ENCODE results near the gene IGFALS. TPM values are rescaled to one million over a fixed set of nuclear protein-coding genes. Genes with fewer than 3 reads are reported as not detected.

The IGFALS gene
- total RNA-seq, 1 donor from 2014 or later, result not detected

GRCh38 chr16:1822801-1823200 lies 29.3 kb upstream of the IGFALS start:
- H3K27ac Mint-ChIP-seq, result no peak overlapping the region
- intact Hi-C loops (cut with micrococcal nuclease), result no loop called here
- no peaks in the 10 kb centered on the region for H3K27me3 Mint-ChIP-seq (ENCODE audit: insufficient read depth)
- no peak for DNase-seq (ENCODE audit: low spot score)
- H3K4me3 Mint-ChIP-seq, result no peak overlapping the region
- H3K36me3 Mint-ChIP-seq (ENCODE audit: low read depth), result peaks cover 4% of the 10 kb centered on the region
- H3K9me3 Mint-ChIP-seq, result no peaks in the 10 kb centered on the region
- peaks cover 13% of the 10 kb centered on the region for H3K4me1 Mint-ChIP-seq (ENCODE audit: low read depth)

DNA sequence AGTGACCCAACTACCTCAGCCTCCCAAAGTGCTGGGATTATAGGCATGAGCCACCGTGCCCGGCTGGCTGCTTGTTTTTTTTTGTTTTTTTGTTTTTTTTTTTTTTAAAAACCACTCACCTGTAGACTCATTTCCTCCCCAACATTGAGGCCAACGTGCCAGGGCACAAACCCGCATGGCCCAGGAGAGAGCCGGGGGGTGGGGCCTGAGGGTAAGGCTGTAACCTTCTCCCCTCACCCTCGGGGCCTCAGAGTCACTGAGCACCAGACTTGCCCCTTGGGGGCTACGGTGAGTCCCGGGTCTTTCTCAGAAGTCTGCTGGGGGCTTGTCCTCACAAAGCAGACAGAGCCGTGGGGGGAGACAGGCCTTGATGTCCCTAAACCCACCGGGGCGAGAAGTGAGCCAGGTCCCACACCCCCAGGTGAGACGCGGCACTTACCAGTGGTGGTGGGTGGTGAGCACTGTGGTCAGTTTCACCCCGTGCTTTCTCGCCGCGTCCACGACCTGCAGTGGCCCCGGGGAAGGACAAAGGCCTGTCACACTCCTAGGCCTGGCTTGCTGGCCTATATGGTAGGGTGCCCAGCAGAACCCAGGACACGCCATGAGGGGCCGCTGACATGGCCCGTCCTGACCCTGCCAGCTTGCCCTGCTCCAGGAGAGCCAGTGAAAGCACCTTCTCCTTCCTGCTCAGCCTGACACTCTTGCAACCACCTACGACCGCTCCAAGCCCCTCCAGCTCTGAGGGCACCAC lies 28.5 kb upstream of the IGFALS start:
- Mint-ChIP-seq H3K27me3 (ENCODE audit: insufficient read depth) (no peaks in the 10 kb centered on the region), H3K4me1 (ENCODE audit: low read depth) (peaks cover 7% of the 10 kb centered on the region), H3K27ac (no peak overlapping the region), H3K9me3 (no peaks in the 10 kb centered on the region), H3K36me3 (ENCODE audit: low read depth) (peaks cover 2% of the 10 kb centered on the region), H3K4me3 (no peak overlapping the region)
- intact Hi-C loops (cut with micrococcal nuclease), result no loop called here
- no peak for DNase-seq (ENCODE audit: low spot score)

DNA sequence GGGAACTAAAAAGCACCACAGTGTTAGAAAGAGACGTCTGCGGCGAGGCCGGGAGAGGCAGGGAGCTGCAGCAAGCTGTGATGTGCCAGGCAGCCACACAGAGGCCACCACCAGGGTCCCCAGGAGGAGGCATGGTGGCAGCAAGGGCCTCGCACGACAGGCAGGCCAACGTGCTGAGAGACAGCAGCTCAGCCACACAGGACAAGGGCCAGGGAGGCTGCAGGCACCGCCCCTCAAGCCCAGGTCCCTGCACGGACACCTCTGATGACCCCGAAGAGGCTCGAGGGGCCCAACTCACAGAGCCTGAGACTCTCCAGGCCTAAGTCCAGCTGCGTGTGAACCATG lies 27.4 kb upstream of the IGFALS start:
- no peak overlapping the region for H3K27ac Mint-ChIP-seq
- peaks cover 2% of the 10 kb centered on the region for H3K36me3 Mint-ChIP-seq (ENCODE audit: low read depth)
- DNase-seq (ENCODE audit: low spot score), result no peak
- no peaks in the 10 kb centered on the region for H3K9me3 Mint-ChIP-seq
- H3K27me3 Mint-ChIP-seq (ENCODE audit: insufficient read depth), result no peaks in the 10 kb centered on the region
- no peak overlapping the region for H3K4me3 Mint-ChIP-seq
- H3K4me1 Mint-ChIP-seq (ENCODE audit: low read depth), result peaks cover 7% of the 10 kb centered on the region
- intact Hi-C loops (cut with micrococcal nuclease), result no loop called here

GRCh38 chr16:1820096-1820945 lies 26.8 kb upstream of the IGFALS start:
- H3K27ac Mint-ChIP-seq, result no peak overlapping the region
- no peaks in the 10 kb centered on the region for H3K9me3 Mint-ChIP-seq
- no peaks in the 10 kb centered on the region for H3K27me3 Mint-ChIP-seq (ENCODE audit: insufficient read depth)

GRCh38 chr16:1819611-1820010 lies 26.1 kb upstream of the IGFALS start:
- no peaks in the 10 kb centered on the region for H3K9me3 Mint-ChIP-seq

More at GRCh38 chr16:1820096-1820945, 26.8 kb upstream of the IGFALS start:
- peaks cover 6% of the 10 kb centered on the region for H3K36me3 Mint-ChIP-seq (ENCODE audit: low read depth)
- no peak for DNase-seq (ENCODE audit: low spot score)
- intact Hi-C loops (cut with micrococcal nuclease), result no loop called here
- no peak overlapping the region for H3K4me3 Mint-ChIP-seq
- peaks cover 7% of the 10 kb centered on the region for H3K4me1 Mint-ChIP-seq (ENCODE audit: low read depth)

DNA sequence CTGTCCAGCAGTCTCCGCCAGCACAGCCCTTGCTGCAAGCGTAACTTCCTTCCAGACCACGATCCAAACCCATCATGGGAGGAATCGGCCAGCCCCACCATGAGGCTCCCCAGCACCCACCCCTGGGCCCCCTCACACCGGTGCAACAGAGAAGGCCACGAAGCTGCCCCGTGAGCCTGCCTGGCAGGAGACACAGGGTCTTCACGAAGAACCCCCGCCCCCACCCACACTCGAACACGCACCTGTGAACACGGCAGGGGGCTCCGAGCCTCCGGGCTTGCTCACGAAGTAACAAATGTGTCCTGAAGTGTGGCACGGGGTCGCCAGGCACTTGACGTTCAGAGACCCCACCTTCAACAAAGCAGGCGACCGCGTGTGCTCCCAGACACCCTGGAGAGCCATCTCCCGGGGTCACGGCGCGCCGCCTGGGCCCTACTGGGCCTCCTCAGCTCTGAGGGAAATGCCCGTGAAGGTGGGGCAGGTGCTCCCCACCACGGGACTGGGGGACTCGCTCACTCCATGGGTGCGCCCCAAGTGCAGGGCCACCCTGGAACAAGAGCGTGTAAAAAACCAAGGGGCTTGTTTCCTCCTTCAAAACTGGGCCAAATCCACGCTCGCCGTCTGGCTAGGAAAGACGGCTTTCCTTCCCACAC lies 25.5 kb upstream of the IGFALS start:
- H3K4me3 Mint-ChIP-seq, result no peak overlapping the region
- intact Hi-C loops (cut with micrococcal nuclease), result no loop called here
- H3K27ac Mint-ChIP-seq, result no peak overlapping the region
- no peaks in the 10 kb centered on the region for H3K9me3 Mint-ChIP-seq
- H3K27me3 Mint-ChIP-seq (ENCODE audit: insufficient read depth), result no peaks in the 10 kb centered on the region
- no peak for DNase-seq (ENCODE audit: low spot score)
- H3K36me3 Mint-ChIP-seq (ENCODE audit: low read depth), result peaks cover 11% of the 10 kb centered on the region
- no peaks in the 10 kb centered on the region for H3K4me1 Mint-ChIP-seq (ENCODE audit: low read depth)

More at GRCh38 chr16:1819611-1820010, 26.1 kb upstream of the IGFALS start:
- H3K27me3 Mint-ChIP-seq (ENCODE audit: insufficient read depth), result no peaks in the 10 kb centered on the region
- intact Hi-C loops (cut with micrococcal nuclease), result no loop called here
- H3K4me3 Mint-ChIP-seq, result no peak overlapping the region
- H3K27ac Mint-ChIP-seq, result no peak overlapping the region
- DNase-seq (ENCODE audit: low spot score), result no peak
- H3K36me3 Mint-ChIP-seq (ENCODE audit: low read depth), result peaks cover 11% of the 10 kb centered on the region
- H3K4me1 Mint-ChIP-seq (ENCODE audit: low read depth), result peaks cover 5% of the 10 kb centered on the region

DNA sequence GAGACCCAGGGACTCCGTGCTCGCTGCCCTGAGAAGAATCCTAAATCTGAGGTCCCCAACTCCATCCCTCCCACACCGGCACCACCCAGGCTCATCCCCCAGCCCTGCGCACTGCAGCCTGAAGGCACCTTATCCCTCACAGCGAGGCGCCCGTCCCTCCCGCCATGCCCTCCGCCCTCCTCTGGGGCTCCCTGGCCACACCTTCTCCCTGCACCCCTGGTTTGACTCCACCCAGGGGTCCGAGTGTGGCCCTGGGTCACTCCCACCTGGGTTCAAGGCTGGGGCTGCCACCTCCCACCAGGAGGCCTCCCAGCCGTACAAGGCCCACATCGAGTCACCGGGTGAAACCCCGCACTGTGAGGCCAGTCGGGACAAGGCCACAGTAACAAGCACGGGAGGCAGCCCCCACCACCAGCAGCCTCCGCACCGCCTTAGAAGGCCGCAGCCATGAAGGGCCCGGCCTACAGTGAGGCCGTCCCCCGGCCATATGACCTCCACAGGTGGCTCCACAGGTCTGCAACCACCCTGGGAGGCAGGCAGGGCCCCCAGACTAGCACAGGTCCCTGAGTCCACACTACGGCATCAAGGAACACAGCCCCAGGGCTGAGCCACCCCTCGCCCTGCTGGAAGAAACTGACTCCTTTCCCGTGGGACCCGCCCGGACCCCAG lies 24.8 kb upstream of the IGFALS start:
- H3K4me1 Mint-ChIP-seq (ENCODE audit: low read depth), result peaks cover 3% of the 10 kb centered on the region
- H3K27ac Mint-ChIP-seq, result no peak overlapping the region
- no peak overlapping the region for H3K4me3 Mint-ChIP-seq
- no peaks in the 10 kb centered on the region for H3K9me3 Mint-ChIP-seq
- H3K27me3 Mint-ChIP-seq (ENCODE audit: insufficient read depth), result no peaks in the 10 kb centered on the region
- peaks cover 11% of the 10 kb centered on the region for H3K36me3 Mint-ChIP-seq (ENCODE audit: low read depth)
- intact Hi-C loops (cut with micrococcal nuclease), result no loop called here
- no peak for DNase-seq (ENCODE audit: low spot score)

DNA sequence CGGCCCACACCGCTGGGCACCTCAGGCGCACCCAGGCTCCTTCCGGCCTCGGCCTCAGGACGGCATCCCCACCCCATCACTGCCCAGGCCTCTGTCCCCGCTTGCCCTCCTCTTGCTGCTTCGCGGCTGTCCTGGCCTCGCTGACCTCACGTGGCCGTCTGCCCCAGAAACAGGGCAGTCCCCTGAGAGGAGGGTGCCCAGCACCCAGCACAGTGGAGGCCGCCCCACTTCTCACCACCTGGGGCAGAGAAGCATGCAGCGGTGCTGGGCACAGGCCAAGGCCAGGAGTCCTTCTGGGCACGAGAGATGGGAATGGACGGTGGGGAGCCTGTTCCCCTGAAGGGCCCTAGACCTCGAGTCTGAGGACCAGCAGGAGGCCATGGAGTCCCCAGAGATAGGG lies 24.2 kb upstream of the IGFALS start:
- Mint-ChIP-seq H3K9me3 (no peaks in the 10 kb centered on the region), H3K4me3 (no peak overlapping the region), H3K27me3 (ENCODE audit: insufficient read depth) (no peaks in the 10 kb centered on the region), H3K27ac (no peak overlapping the region), H3K4me1 (ENCODE audit: low read depth) (peaks cover 8% of the 10 kb centered on the region), H3K36me3 (ENCODE audit: low read depth) (peaks cover 14% of the 10 kb centered on the region)
- intact Hi-C loops (cut with micrococcal nuclease), result no loop called here
- no peak for DNase-seq (ENCODE audit: low spot score)

- DNase-seq (ENCODE audit: low spot score), result no peak
- no peak overlapping the region for H3K27ac Mint-ChIP-seq
- intact Hi-C loops (cut with micrococcal nuclease), result no loop called here
- peaks cover 8% of the 10 kb centered on the region for H3K4me1 Mint-ChIP-seq (ENCODE audit: low read depth)
- H3K4me3 Mint-ChIP-seq, result no peak overlapping the region
- H3K9me3 Mint-ChIP-seq, result no peaks in the 10 kb centered on the region
- H3K27me3 Mint-ChIP-seq (ENCODE audit: insufficient read depth), result no peaks in the 10 kb centered on the region
- peaks cover 14% of the 10 kb centered on the region for H3K36me3 Mint-ChIP-seq (ENCODE audit: low read depth)
Measured at GRCh38 chr16:1817276-1817589, 23.7 kb upstream of the IGFALS start.

DNA sequence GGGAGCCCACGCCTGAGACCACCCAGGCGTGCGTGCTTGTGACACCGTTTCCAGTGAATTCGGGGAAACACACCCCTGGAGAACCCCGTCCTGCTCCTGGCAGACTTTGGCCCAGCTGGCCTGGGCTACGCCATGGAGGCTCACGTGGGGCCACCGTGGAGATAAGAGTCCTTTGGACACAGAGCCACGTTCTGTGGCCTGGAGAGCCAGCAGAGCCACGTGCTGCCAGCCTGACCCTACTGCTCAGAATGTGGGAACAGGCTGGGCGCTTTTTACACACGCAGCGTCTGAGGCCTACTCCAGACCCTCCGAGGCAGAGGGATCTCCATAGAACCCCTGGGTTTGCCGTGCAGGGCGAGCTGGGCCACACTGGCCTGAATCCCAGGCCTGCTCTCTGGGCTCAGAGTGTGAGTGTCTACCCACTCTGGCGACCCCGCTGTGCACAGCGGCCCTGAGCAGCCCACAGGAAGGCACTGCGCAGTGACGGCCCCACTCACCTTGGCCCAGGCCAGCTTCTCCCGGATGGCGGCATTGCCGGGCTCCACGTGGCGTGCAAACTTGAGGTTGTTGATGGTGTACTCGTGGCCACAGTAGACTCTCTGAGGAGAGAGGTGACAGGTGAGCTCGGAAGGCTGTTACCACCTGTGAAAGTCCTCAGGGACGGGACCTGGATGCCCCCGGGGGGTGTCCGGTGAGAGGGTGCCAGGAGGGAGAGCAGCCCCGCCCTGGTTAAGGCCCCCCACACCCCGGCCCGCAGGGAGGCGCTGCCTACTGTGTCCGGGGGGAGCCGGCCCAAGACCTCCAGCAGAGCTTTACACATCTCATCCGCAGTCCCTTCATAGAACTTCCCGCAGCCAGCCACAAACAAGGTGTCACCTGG lies 23.1 kb upstream of the IGFALS start:
- H3K4me3 Mint-ChIP-seq, result no peak overlapping the region
- H3K9me3 Mint-ChIP-seq, result no peaks in the 10 kb centered on the region
- no peak for DNase-seq (ENCODE audit: low spot score)
- peaks cover 14% of the 10 kb centered on the region for H3K36me3 Mint-ChIP-seq (ENCODE audit: low read depth)
- no peak overlapping the region for H3K27ac Mint-ChIP-seq
- intact Hi-C loops (cut with micrococcal nuclease), result no loop called here
- no peaks in the 10 kb centered on the region for H3K27me3 Mint-ChIP-seq (ENCODE audit: insufficient read depth)
- peaks cover 8% of the 10 kb centered on the region for H3K4me1 Mint-ChIP-seq (ENCODE audit: low read depth)

GRCh38 chr16:1815461-1815860 lies 22.0 kb upstream of the IGFALS start:
- no peaks in the 10 kb centered on the region for H3K27me3 Mint-ChIP-seq (ENCODE audit: insufficient read depth)
- intact Hi-C loops (cut with micrococcal nuclease), result no loop called here
- no peak for DNase-seq (ENCODE audit: low spot score)
- peaks cover 14% of the 10 kb centered on the region for H3K36me3 Mint-ChIP-seq (ENCODE audit: low read depth)
- no peak overlapping the region for H3K4me3 Mint-ChIP-seq
- no peak overlapping the region for H3K27ac Mint-ChIP-seq
- no peaks in the 10 kb centered on the region for H3K9me3 Mint-ChIP-seq
- H3K4me1 Mint-ChIP-seq (ENCODE audit: low read depth), result peaks cover 8% of the 10 kb centered on the region

DNA sequence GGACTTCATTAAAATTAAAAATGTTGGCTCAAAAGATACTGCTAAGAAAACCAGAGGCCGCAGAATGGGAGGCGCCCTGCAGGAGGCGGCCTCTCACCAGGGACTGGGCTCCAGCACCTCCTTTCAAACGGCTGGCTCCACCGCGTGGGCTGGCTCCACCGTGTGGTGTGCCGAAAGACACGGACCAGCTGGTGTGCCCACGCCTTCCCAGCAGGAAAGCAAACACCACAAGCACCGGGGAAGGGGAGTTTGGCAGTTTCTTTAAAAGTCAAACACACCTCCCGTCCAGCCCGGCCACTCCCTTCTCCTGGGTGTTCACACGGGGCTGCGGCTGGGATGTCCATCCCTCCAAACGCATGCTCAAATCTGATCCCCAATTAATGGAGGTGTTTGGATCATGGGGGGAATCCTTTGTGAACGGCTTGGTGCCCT lies 19.2 kb upstream of the IGFALS start:
- no peak overlapping the region for H3K4me3 Mint-ChIP-seq
- peaks cover 15% of the 10 kb centered on the region for H3K36me3 Mint-ChIP-seq (ENCODE audit: low read depth)
- DNase-seq (ENCODE audit: low spot score), result peak; percentile 22
- H3K27me3 Mint-ChIP-seq (ENCODE audit: insufficient read depth), result no peaks in the 10 kb centered on the region
- H3K9me3 Mint-ChIP-seq, result no peaks in the 10 kb centered on the region
- H3K27ac Mint-ChIP-seq, result no peak overlapping the region
- H3K4me1 Mint-ChIP-seq (ENCODE audit: low read depth), result peaks cover 8% of the 10 kb centered on the region
- intact Hi-C loops (cut with micrococcal nuclease), result loop anchor here (5.0 kb wide), 1 partner anchor 115 kb away; no protein-coding TSS in a partner anchor
